Panc1 (cell line): Measurements from ENCODE around the gene IGF1. TPM values are rescaled to one million over a fixed set of nuclear protein-coding genes. Genes with fewer than 3 reads are reported as not detected.

ENCODE experiments used
- ATAC-seq: fragments of 200-7000 bp; cut with Tn5 transposase; 2 replicates; pipeline ENCODE4 v1.9.1; 2020; ENCODE audit warnings: mild to moderate bottlenecking, moderate library complexity
- BruUV-seq: library from RNA; stranded (reverse); fragments of 400-500 nt; replicated peaks from 2 replicates; lab custom pipeline; 2021; lab: Mats Ljungman, UMichigan
- CTCF ChIA-PET: fragments of 300-600 bp; sonication (Branson Sonifier 250); formaldehyde crosslinking; loops from one replicate; lab custom pipeline; 2022; ENCODE audit warnings: antibody characterized with exemption; lab: Charles Lee
- POLR2A ChIA-PET: fragments of 300-600 bp; sonication (Branson Sonifier 250); formaldehyde crosslinking; loops from one replicate; lab custom pipeline; 2022; ENCODE audit warnings: antibody characterized with exemption; lab: Charles Lee
- DNase-seq: peaks from one replicate; pipeline ENCODE4 v3.0.0-alpha.2; 2010; ENCODE audit warnings: low read depth, low spot score
- H3K27ac ChIP-seq: 2 replicates; pipeline ENCODE4 v1.5.1; 2011; ENCODE audit warnings: mild to moderate bottlenecking, low read length, inconsistent platforms
- H3K27me3 ChIP-seq: fragments of 200-500 bp; sonication (Bioruptor generic); 2 replicates; pipeline ENCODE4 v1.6.0; 2014; ENCODE audit warnings: low read length, inconsistent platforms; ENCODE audit not compliant: control insufficient read depth, insufficient read depth
- H3K36me3 ChIP-seq: fragments of 200-500 bp; sonication (Bioruptor generic); 2 replicates; pipeline ENCODE4 v1.5.1; 2014; ENCODE audit warnings: inconsistent platforms, mild to moderate bottlenecking, low read length, moderate library complexity; ENCODE audit not compliant: control insufficient read depth, insufficient read depth
- H3K4me1 ChIP-seq: 2 replicates; pipeline ENCODE4 v1.5.1; 2011; ENCODE audit warnings: inconsistent platforms, mild to moderate bottlenecking, low read length, moderate library complexity; ENCODE audit not compliant: control insufficient read depth, insufficient read depth
- H3K4me3 ChIP-seq, 2 experiments: 2 replicates each; pipeline ENCODE4 v1.5.1; 2011 to 2012; ENCODE audit warnings: low read depth in 2 of 2, low read length in 2 of 2, mild to moderate bottlenecking in 2 of 2, inconsistent platforms in 1 of 2, moderate library complexity in 1 of 2
- H3K9me3 ChIP-seq: fragments of 200-500 bp; sonication (Bioruptor generic); 2 replicates; pipeline ENCODE4 v1.5.1; 2014; ENCODE audit warnings: low read depth, mild to moderate bottlenecking, inconsistent platforms, low read length, moderate library complexity; ENCODE audit not compliant: control insufficient read depth, insufficient read depth
- POLR2AphosphoS5 ChIP-seq: IDR thresholded peaks from 2 replicates; pipeline ENCODE4 v1.6.1; 2012; ENCODE audit warnings: mild to moderate bottlenecking, low read depth, low read length, moderate library complexity
- SIN3A ChIP-seq: IDR thresholded peaks from 2 replicates; pipeline ENCODE4 v1.6.1; 2012; ENCODE audit warnings: low read depth, mild to moderate bottlenecking, low read length, moderate library complexity, borderline replicate concordance; ENCODE audit not compliant: insufficient read depth
- TCF7L2 ChIP-seq: IDR thresholded peaks from 2 replicates; pipeline ENCODE4 v1.6.1; 2011; ENCODE audit warnings: mild to moderate bottlenecking, low read depth, low read length, inconsistent platforms
- in situ Hi-C: cut with HindIII; loops from 2 replicates; pipeline ENCODE4 v1.10.0; 2016; ENCODE audit warnings: low sequenced_read_pairs, low pct_unique_long_range_greater_than_20kb
- intact Hi-C: fragments of 100-400 bp; cut with micrococcal nuclease; formaldehyde crosslinking; loops from one replicate; pipeline ENCODE4 v1.10.0; 2022; ENCODE audit not compliant: unreplicated experiment
- total RNA-seq: library from RNA; stranded (reverse); gene quantifications from one replicate; pipeline ENCODE4 v1.2.1, GENCODE V29; 2021; ENCODE audit not compliant: unreplicated experiment
- TF ChIP-seq, protein P1 (sequence below): fragments of 450-650 bp; IDR thresholded peaks from 2 replicates; pipeline ENCODE4 v1.5.1; 2017; ENCODE audit warnings: mild to moderate bottlenecking
- TF ChIP-seq, protein P2 (sequence below), 2 experiments: IDR thresholded peaks; 2 replicates each; pipeline ENCODE4 v1.6.1; 2011 to 2012; ENCODE audit warnings: low read depth in 2 of 2, control low read depth in 1 of 2, low read length in 1 of 2, mild to moderate bottlenecking in 1 of 2, moderate library complexity in 1 of 2; ENCODE audit not compliant: insufficient read depth in 1 of 2

The IGF1 gene
- total RNA-seq, 1 experiment from 2014 or later = not detected

DNA sequence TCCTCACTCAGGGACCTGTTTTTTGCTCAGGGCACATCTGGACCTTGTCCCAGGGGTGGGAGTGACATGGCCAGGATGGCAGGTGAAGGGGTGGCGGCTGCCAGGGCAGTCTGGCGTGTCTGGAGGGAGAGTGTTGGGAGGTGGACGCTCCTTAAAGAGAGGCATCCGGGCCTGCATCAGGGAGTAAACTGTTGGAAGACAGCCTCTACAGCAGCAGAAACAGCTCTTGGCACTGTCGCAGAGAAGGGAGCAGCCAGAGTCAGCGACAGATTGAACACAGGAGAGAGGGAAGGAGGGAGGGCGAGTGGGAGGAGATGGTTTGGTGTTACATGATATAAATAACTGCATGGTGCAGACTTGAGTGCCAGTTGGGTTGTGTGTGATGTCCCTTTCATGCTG, 52.8 kb downstream of the IGF1 start:
- Histone ChIP-seq H3K27ac (no peak overlapping the region), H3K27me3 (no peaks in the 10 kb centered on the region), H3K36me3 (no peaks in the 10 kb centered on the region), H3K4me1 (no peaks in the 10 kb centered on the region), H3K4me3 (no peak overlapping the region), H3K9me3 (no peaks in the 10 kb centered on the region)
- DNase-seq = no peak
- TF ChIP-seq, protein P1, sequence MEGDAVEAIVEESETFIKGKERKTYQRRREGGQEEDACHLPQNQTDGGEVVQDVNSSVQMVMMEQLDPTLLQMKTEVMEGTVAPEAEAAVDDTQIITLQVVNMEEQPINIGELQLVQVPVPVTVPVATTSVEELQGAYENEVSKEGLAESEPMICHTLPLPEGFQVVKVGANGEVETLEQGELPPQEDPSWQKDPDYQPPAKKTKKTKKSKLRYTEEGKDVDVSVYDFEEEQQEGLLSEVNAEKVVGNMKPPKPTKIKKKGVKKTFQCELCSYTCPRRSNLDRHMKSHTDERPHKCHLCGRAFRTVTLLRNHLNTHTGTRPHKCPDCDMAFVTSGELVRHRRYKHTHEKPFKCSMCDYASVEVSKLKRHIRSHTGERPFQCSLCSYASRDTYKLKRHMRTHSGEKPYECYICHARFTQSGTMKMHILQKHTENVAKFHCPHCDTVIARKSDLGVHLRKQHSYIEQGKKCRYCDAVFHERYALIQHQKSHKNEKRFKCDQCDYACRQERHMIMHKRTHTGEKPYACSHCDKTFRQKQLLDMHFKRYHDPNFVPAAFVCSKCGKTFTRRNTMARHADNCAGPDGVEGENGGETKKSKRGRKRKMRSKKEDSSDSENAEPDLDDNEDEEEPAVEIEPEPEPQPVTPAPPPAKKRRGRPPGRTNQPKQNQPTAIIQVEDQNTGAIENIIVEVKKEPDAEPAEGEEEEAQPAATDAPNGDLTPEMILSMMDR = no peak
- no peak for TF ChIP-seq POLR2AphosphoS5
- TF ChIP-seq TCF7L2 = no peak
- no peak for TF ChIP-seq SIN3A
- TF ChIP-seq, protein P2, sequence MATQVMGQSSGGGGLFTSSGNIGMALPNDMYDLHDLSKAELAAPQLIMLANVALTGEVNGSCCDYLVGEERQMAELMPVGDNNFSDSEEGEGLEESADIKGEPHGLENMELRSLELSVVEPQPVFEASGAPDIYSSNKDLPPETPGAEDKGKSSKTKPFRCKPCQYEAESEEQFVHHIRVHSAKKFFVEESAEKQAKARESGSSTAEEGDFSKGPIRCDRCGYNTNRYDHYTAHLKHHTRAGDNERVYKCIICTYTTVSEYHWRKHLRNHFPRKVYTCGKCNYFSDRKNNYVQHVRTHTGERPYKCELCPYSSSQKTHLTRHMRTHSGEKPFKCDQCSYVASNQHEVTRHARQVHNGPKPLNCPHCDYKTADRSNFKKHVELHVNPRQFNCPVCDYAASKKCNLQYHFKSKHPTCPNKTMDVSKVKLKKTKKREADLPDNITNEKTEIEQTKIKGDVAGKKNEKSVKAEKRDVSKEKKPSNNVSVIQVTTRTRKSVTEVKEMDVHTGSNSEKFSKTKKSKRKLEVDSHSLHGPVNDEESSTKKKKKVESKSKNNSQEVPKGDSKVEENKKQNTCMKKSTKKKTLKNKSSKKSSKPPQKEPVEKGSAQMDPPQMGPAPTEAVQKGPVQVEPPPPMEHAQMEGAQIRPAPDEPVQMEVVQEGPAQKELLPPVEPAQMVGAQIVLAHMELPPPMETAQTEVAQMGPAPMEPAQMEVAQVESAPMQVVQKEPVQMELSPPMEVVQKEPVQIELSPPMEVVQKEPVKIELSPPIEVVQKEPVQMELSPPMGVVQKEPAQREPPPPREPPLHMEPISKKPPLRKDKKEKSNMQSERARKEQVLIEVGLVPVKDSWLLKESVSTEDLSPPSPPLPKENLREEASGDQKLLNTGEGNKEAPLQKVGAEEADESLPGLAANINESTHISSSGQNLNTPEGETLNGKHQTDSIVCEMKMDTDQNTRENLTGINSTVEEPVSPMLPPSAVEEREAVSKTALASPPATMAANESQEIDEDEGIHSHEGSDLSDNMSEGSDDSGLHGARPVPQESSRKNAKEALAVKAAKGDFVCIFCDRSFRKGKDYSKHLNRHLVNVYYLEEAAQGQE (IDR thresholded peaks at IDR 0.05; ENCODE audit: insufficient read depth in 1 of 2, low read depth in 2 of 2, low read length in 1 of 2) = no peak
- intact Hi-C loops (no loop called here), in situ Hi-C loops (no loop called here)
- no TSS peak for BruUV-seq
- ChIA-PET POLR2A (no interaction called here), CTCF (no interaction called here)
- ATAC-seq = no peak

DNA sequence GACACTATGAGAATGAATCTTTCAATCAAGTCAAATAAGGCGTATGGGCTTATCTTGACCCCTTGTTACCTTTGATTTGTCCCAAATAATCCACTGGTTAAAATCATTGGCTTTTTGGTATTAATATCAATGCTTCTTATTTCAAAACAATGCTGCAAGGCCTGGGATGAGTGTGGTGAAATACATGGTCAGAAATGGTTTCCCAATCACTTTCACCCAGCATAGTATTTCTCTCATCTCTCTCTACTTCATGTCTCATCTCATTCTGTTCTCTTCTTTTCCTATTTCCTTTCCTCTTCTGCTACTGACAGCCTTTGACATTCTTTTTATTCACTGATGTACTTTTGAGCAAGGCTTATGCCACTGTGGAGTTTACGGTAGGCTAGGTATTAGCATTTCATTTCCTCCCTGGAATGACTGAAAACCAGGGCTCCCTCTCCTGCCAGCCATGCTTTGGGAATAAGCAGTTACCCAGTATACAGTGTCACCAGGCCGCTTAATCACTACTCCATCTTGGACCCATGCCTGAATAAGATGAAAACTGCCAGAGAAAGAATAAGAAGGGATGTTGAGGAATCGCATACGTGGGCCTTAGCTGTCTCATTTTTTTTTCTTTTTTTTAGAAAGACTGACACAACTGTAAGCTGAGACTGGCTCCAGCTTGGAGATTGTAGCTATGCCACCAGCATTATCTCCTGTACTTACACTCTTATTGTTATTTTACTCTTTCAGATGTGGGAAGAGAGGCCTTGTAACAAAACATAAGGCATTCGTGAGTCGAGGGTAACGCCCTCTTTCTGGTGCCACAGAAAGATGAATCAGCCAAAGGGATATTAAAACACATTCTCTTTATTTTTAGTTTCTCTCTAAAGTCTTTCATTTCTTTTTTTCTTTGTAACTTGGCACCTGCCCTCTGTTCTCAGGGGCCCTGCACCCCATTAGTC, 53.5 kb downstream of the IGF1 start:
- no peak overlapping the region for H3K4me3 ChIP-seq
- CTCF ChIA-PET = no interaction called here
- BruUV-seq = no TSS peak
- ATAC-seq = no peak
- no peaks in the 10 kb centered on the region for H3K9me3 ChIP-seq
- in situ Hi-C loops (no loop called here), intact Hi-C loops (no loop called here)
- TF ChIP-seq SIN3A (no peak), POLR2AphosphoS5 (no peak), TCF7L2 (no peak)
- TF ChIP-seq, protein P1 = no peak
- TF ChIP-seq, protein P2 (IDR thresholded peaks at IDR 0.05; ENCODE audit: insufficient read depth in 1 of 2, low read depth in 2 of 2, low read length in 1 of 2) = no peak
- POLR2A ChIA-PET = no interaction called here
- DNase-seq = no peak
- H3K36me3 ChIP-seq = no peaks in the 10 kb centered on the region
- H3K27ac ChIP-seq = no peak overlapping the region
- H3K4me1 ChIP-seq = no peaks in the 10 kb centered on the region
- no peaks in the 10 kb centered on the region for H3K27me3 ChIP-seq
